GM21529 (cell line): ENCODE data around the gene ZBTB5.
"Not testable (repeated sequence)": the region's sequence is repeated elsewhere in the genome, so short reads cannot be mapped to it uniquely, and the experiment has no call there.

Source experiments
- ATAC-seq: cut with Tn5 transposase; IDR thresholded peaks from one replicate; pipeline ENCODE4 v1.9.1; 2021; ENCODE audit not compliant: unreplicated experiment

Gene ZBTB5

GRCh38 chr9:37452611-37453010 lies 12.6 kb downstream of the ZBTB5 start:
- ATAC-seq = no peak

GRCh38 chr9:37451628-37452027 lies 13.6 kb downstream of the ZBTB5 start:
- no peak for ATAC-seq

- ATAC-seq = no peak
These were observed 15.2 kb downstream of the ZBTB5 start for GRCh38 chr9:37449862-37450632.

- no peak for ATAC-seq
These were observed 18.1 kb downstream of the ZBTB5 start for GRCh38 chr9:37447111-37447510.

- ATAC-seq = no peak
These were observed 18.8 kb downstream of the ZBTB5 start for GRCh38 chr9:37446401-37446800.

- no peak for ATAC-seq
These were observed 19.4 kb downstream of the ZBTB5 start for GRCh38 chr9:37445832-37446231.

- ATAC-seq = no peak
These were observed 20.4 kb downstream of the ZBTB5 start for GRCh38 chr9:37444890-37445289.

- ATAC-seq = no peak
These were observed 21.7 kb downstream of the ZBTB5 start for GRCh38 chr9:37443566-37443965.

- no peak for ATAC-seq
These were observed 22.7 kb downstream of the ZBTB5 start for GRCh38 chr9:37442556-37442955.

- ATAC-seq = no peak
These were observed 23.4 kb downstream of the ZBTB5 start for GRCh38 chr9:37441776-37442370.

GRCh38 chr9:37438359-37438758 lies 26.9 kb downstream of the ZBTB5 start:
- no peak for ATAC-seq

GRCh38 chr9:37437621-37438020 lies 27.6 kb downstream of the ZBTB5 start:
- no peak for ATAC-seq

- no peak for ATAC-seq
These were observed 28.2 kb downstream of the ZBTB5 start for GRCh38 chr9:37437010-37437409.

- ATAC-seq = no peak
These were observed 28.7 kb downstream of the ZBTB5 start for GRCh38 chr9:37436540-37436939.

GRCh38 chr9:37433867-37434371 lies 31.3 kb downstream of the ZBTB5 start:
- no peak for ATAC-seq

GRCh38 chr9:37432020-37432419 lies 33.2 kb downstream of the ZBTB5 start:
- ATAC-seq = no peak

- no peak for ATAC-seq
These were observed 34.2 kb downstream of the ZBTB5 start for GRCh38 chr9:37430841-37431597.

- no peak for ATAC-seq
These were observed 35.6 kb downstream of the ZBTB5 start for GRCh38 chr9:37429441-37430285.

- ATAC-seq = no peak
These were observed 36.9 kb downstream of the ZBTB5 start for GRCh38 chr9:37428345-37428744.

- no peak for ATAC-seq
These were observed 38.4 kb downstream of the ZBTB5 start for GRCh38 chr9:37426846-37427245.

GRCh38 chr9:37426431-37426830 lies 38.8 kb downstream of the ZBTB5 start:
- not testable (repeated sequence) for ATAC-seq
